Neural cell (in vitro differentiated cells): Measurements from ENCODE around the gene BHLHE23. TPM values are rescaled to one million over a fixed set of nuclear protein-coding genes. Genes with fewer than 3 reads are reported as not detected.
"Not testable (repeated sequence)": the region's sequence is repeated elsewhere in the genome, so short reads cannot be mapped to it uniquely, and the experiment has no call there.

Experiments
- H2AFZ ChIP-seq: fragments of 200-600, 300-800 bp; sonication (generic), shearing (Covaris generic); 2 replicates; pipeline ENCODE4 v1.6.0; 2014; ENCODE audit warnings: low read depth, mild to moderate bottlenecking, antibody characterized with exemption, low read length, moderate library complexity
- H3F3A ChIP-seq: fragments of 200-600 bp; shearing (Covaris generic); 2 replicates; pipeline ENCODE4 v1.6.1; 2016; ENCODE audit warnings: mild to moderate bottlenecking, moderate library complexity, mixed read lengths, antibody characterized with exemption, low read length; ENCODE audit not compliant: insufficient read depth, poor library complexity, severe bottlenecking
- H3K27ac ChIP-seq: fragments of 200-600, 300-800 bp; sonication (generic), shearing (Covaris generic); 2 replicates; pipeline ENCODE4 v1.5.1; 2014; ENCODE audit warnings: mild to moderate bottlenecking, low read length, moderate library complexity
- H3K27me3 ChIP-seq: fragments of 300-800, 200-600 bp; sonication (generic), shearing (Covaris generic); 2 replicates; pipeline ENCODE4 v1.6.0; 2014; ENCODE audit warnings: mild to moderate bottlenecking, low read depth, low read length, moderate library complexity; ENCODE audit not compliant: insufficient read depth
- H3K36me3 ChIP-seq: fragments of 300-800, 200-600 bp; sonication (generic), shearing (Covaris generic); 2 replicates; pipeline ENCODE4 v1.5.1; 2014; ENCODE audit warnings: mild to moderate bottlenecking, antibody characterized with exemption, low read length, moderate library complexity; ENCODE audit not compliant: insufficient read depth
- H3K4me2 ChIP-seq: fragments of 300-800, 200-600 bp; sonication (generic), shearing (Covaris generic); 2 replicates; pipeline ENCODE4 v1.6.0; 2014; ENCODE audit warnings: mild to moderate bottlenecking, low read length
- H3K4me3 ChIP-seq: fragments of 300-800, 200-600 bp; sonication (generic), shearing (Covaris generic); 2 replicates; pipeline ENCODE4 v1.5.1; 2014; ENCODE audit warnings: mild to moderate bottlenecking, low read length, moderate library complexity
- H3K79me2 ChIP-seq: fragments of 200-600 bp; shearing (Covaris generic); replicated peaks from 2 replicates; pipeline ENCODE4 v1.6.0; 2014; ENCODE audit warnings: mild to moderate bottlenecking, low read length, moderate library complexity; ENCODE audit not compliant: insufficient read depth
- H3K9ac ChIP-seq: fragments of 300-800, 200-600 bp; sonication (generic), shearing (Covaris generic); 2 replicates; pipeline ENCODE4 v1.6.1; 2016; ENCODE audit warnings: mild to moderate bottlenecking, low read length, mixed read lengths
- H3K9me2 ChIP-seq: fragments of 200-600 bp; shearing (Covaris generic); 2 replicates; pipeline ENCODE4 v1.6.1; 2016; ENCODE audit warnings: mild to moderate bottlenecking, low read length, mixed read lengths; ENCODE audit not compliant: insufficient read depth
- H3K9me3 ChIP-seq: fragments of 200-600, 300-800 bp; sonication (generic), shearing (Covaris generic); 2 replicates; pipeline ENCODE4 v1.6.1; 2016; ENCODE audit warnings: mild to moderate bottlenecking, mixed run types, low read length, moderate library complexity, mixed read lengths
- H4K20me1 ChIP-seq: fragments of 200-600 bp; shearing (Covaris generic); 2 replicates; pipeline ENCODE4 v1.6.1; 2016; ENCODE audit warnings: mild to moderate bottlenecking, mixed run types; ENCODE audit not compliant: insufficient read depth
- EP300 ChIP-seq: fragments of 450-650 bp; conservative IDR thresholded peaks from 2 replicates; pipeline ENCODE4 v1.6.1; 2014; ENCODE audit warnings: antibody characterized with exemption, mild to moderate bottlenecking, moderate library complexity; ENCODE audit not compliant: poor library complexity, severe bottlenecking
- MXI1 ChIP-seq: fragments of 450-650 bp; conservative IDR thresholded peaks from 2 replicates; pipeline ENCODE4 v1.6.1; 2014; ENCODE audit warnings: antibody characterized with exemption, mild to moderate bottlenecking; ENCODE audit not compliant: poor library complexity, severe bottlenecking
- POLR2AphosphoS5 ChIP-seq: IDR thresholded peaks from 2 replicates; pipeline ENCODE4 v1.6.1; 2012
- RAD21 ChIP-seq: fragments of 450-650 bp; conservative IDR thresholded peaks from 2 replicates; pipeline ENCODE4 v1.6.1; 2014; ENCODE audit warnings: antibody characterized with exemption, mild to moderate bottlenecking, moderate library complexity
- TAF1 ChIP-seq: IDR thresholded peaks from 2 replicates; pipeline ENCODE4 v1.6.1; 2012; ENCODE audit warnings: low read depth
- polyA plus RNA-seq: library from polyadenylated mRNA; depleted of rRNA; stranded (reverse); fragments of >200 nt; gene quantifications from 2 replicates; pipeline ENCODE4 v1.2.3, GENCODE V29; 2014

Gene BHLHE23
- polyA plus RNA-seq, 1 donor from 2014 or later = not detected

DNA sequence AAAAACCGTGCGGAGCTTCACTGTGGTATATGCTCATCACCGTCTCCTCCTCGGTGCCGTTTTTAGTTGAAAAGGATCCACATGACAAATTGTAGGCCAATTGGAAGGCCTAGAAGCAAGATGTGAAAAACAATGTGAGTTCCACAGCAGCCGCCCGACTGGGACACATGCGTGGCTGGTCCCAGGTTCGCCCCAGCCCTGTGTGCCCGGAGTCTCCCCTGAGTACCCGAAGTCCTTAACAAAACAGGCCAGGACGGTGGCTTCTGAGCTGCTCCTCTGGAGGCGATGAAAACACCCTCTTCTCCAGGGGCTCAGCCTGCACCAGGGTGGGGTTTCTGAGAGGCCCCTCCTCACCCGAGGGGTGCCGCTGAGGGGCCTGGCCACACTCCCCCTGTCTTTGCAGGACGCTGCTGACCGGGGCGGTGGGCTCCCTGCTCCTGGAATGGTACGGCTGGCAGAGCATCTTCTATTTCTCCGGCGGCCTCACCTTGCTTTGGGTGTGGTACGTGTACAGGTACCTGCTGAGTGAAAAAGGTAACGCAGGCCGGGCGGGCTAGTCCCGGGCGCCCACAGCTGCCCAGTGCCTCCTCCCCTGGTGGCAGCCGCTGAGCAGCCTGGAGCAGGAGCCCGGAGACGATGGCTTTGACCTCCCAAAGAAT is 44.4 kb downstream of the BHLHE23 start:
- Histone ChIP-seq H2AFZ (no peak overlapping the region), H3K9me2 (no peaks in the 10 kb centered on the region), H3K9ac (no peak overlapping the region), H3K9me3 (no peaks in the 10 kb centered on the region), H3K27me3 (no peaks in the 10 kb centered on the region), H4K20me1 (no peaks in the 10 kb centered on the region), H3F3A (no peaks in the 10 kb centered on the region), H3K79me2 (no peaks in the 10 kb centered on the region), H3K4me3 (no peak overlapping the region), H3K36me3 (no peaks in the 10 kb centered on the region), H3K4me2 (no peak overlapping the region), H3K27ac (no peak overlapping the region)
- TF ChIP-seq RAD21 = no peak

- no peak overlapping the region for H3K4me3 ChIP-seq
- H3K4me2 ChIP-seq = no peak overlapping the region
These were observed 45.0 kb downstream of the BHLHE23 start for GRCh38 chr20:62961799-62962198.

GRCh38 chr20:62961310-62961783 is 45.4 kb downstream of the BHLHE23 start:
- no peaks in the 10 kb centered on the region for H3F3A ChIP-seq
- no peaks in the 10 kb centered on the region for H3K9me3 ChIP-seq
- H2AFZ ChIP-seq = no peak overlapping the region
- no peak overlapping the region for H3K4me3 ChIP-seq
- no peaks in the 10 kb centered on the region for H3K27me3 ChIP-seq
- H3K9me2 ChIP-seq = no peaks in the 10 kb centered on the region
- no peaks in the 10 kb centered on the region for H3K36me3 ChIP-seq
- no peak overlapping the region for H3K9ac ChIP-seq
- H3K79me2 ChIP-seq = no peaks in the 10 kb centered on the region
- no peak for TF ChIP-seq EP300
- TF ChIP-seq MXI1 = no peak
- TF ChIP-seq TAF1 = no peak
- no peak for TF ChIP-seq POLR2AphosphoS5
- H4K20me1 ChIP-seq = no peaks in the 10 kb centered on the region
- H3K27ac ChIP-seq = no peak overlapping the region
- no peak overlapping the region for H3K4me2 ChIP-seq

More at GRCh38 chr20:62961799-62962198, 45.0 kb downstream of the BHLHE23 start:
- no peaks in the 10 kb centered on the region for H3K9me3 ChIP-seq
- no peak overlapping the region for H3K9ac ChIP-seq
- no peaks in the 10 kb centered on the region for H3K27me3 ChIP-seq
- no peaks in the 10 kb centered on the region for H3K9me2 ChIP-seq
- no peaks in the 10 kb centered on the region for H3K36me3 ChIP-seq
- H3F3A ChIP-seq = no peaks in the 10 kb centered on the region
- no peak for TF ChIP-seq TAF1
- no peaks in the 10 kb centered on the region for H4K20me1 ChIP-seq
- no peak overlapping the region for H2AFZ ChIP-seq
- no peak overlapping the region for H3K27ac ChIP-seq
- no peaks in the 10 kb centered on the region for H3K79me2 ChIP-seq

DNA sequence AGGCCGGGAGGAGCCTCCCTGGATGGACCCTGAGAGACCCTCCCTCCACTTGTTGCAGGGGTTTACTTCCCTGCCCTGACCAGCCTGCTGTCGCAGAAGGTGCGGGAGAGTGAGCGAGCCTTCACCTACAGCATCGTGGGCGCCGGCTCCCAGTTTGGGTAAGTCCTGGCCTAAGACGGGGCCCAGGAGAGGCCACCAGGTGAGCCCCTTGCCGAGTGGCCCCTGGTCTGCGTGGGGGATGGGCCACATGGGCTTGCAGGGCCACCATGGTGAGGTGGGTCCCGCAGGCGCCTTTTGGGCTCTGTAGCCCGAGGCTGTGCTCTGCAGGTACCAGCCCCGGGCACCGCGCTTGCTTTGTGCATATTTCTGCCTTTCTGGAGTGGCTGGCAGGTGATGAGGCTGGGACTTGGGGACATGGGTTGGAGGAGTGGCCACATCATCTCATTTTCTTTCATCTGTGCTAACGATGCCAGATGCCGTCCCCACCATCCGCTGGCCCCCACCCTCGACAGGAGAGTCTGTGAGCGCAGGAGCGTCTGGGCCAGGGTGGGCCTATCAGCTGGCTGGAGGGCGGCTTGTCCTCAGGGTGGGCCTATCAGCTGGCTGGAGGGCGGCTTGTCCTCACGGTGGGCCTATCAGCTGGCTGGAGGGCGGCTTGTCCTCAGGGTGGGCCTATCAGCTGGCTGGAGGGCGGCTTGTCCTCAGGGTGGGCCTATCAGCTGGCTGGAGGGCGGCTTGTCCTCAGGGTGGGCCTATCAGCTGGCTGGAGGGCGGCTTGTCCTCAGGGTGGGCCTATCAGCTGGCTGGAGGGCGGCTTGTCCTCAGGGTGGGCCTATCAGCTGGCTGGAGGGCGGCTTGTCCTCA is 46.1 kb downstream of the BHLHE23 start:
- not testable (repeated sequence) for H3K9me2 ChIP-seq, H3K27me3 ChIP-seq, H3K4me2 ChIP-seq, H2AFZ ChIP-seq, H3K9me3 ChIP-seq, H3F3A ChIP-seq, H4K20me1 ChIP-seq, H3K4me3 ChIP-seq, H3K36me3 ChIP-seq, H3K9ac ChIP-seq, H3K27ac ChIP-seq, H3K79me2 ChIP-seq
